Measurements from ENCODE around the gene TMEM218. TPM values are rescaled to one million over a fixed set of nuclear protein-coding genes. Genes with fewer than 3 reads are reported as not detected.

TMEM218 gene
- total and polyA plus RNA-seq, 2 of the 8 experiments (the other 6 are each of a cell fraction or from before 2014, with no cell fraction given): 17.0 to 33.5 TPM

- TF ChIP-seq TAF1 (IDR thresholded peaks at IDR 0.05; ENCODE audit: low read depth, low read length) (no peak), BACH1 (IDR thresholded peaks at IDR 0.05; ENCODE audit: low read length) (no peak), CHD2 (IDR thresholded peaks at IDR 0.05; ENCODE audit: low read length) (no peak), NANOG (IDR thresholded peaks at IDR 0.05; ENCODE audit: insufficient read depth, low read depth, low read length, poor library complexity, severe bottlenecking) (no peak), GABPA (IDR thresholded peaks at IDR 0.05; ENCODE audit: borderline replicate concordance, insufficient read depth, low read length) (no peak), SIN3A (conservative IDR thresholded peaks at IDR 0.05 in 1 of 2, IDR thresholded peaks at IDR 0.05 in 1 of 2; ENCODE audit: low read depth in 1 of 2, low read length in 2 of 2) (no peak), ASH2L (IDR thresholded peaks at IDR 0.05; ENCODE audit: low read length) (no peak), SP1 (IDR thresholded peaks at IDR 0.05; ENCODE audit: low read depth, low read length) (no peak)
Observed at GRCh38 chr11:125110506-125110905, 920 bp downstream of the TMEM218 start (continued).
